NT2/D1 (cell line): ENCODE data around the gene LTBP1.

Experiments
- SUZ12 ChIP-seq: IDR thresholded peaks from 2 replicates; pipeline ENCODE4 v1.6.1; 2011; ENCODE audit not compliant: insufficient read length, insufficient read depth; ENCODE audit errors: extremely low read depth
- YY1 ChIP-seq: IDR thresholded peaks from 2 replicates; pipeline ENCODE4 v1.6.1; 2011; ENCODE audit not compliant: insufficient read length, insufficient read depth
- ZNF274 ChIP-seq: IDR thresholded peaks from 2 replicates; pipeline ENCODE4 v1.6.1; 2011; ENCODE audit warnings: mild to moderate bottlenecking, low read depth, low read length

GRCh38 chr2:32923109-32923508 lies 23.6 kb upstream of the LTBP1 start:
- TF ChIP-seq YY1 (no peak), SUZ12 (no peak), ZNF274 (no peak)
